Keratinocyte (primary cell): ENCODE results near the gene FHIT. TPM values are rescaled to one million over a fixed set of nuclear protein-coding genes. Genes with fewer than 3 reads are reported as not detected.

Experiments used
- DNase-seq: peaks from one replicate; pipeline ENCODE4 v3.0.0-alpha.2; 2011; ENCODE audit warnings: low read depth, missing footprints, low spot score
- FAIRE-seq: peaks from 2 replicates; lab custom pipeline; 2011; peaks lifted over from hg19 to GRCh38; lab: Jason Lieb, UNC
- H2AFZ ChIP-seq: 2 replicates; pipeline ENCODE4 v1.6.0; 2012; ENCODE audit warnings: low read length, control low read depth, inconsistent platforms; ENCODE audit not compliant: control insufficient read depth
- H3K27ac ChIP-seq: 2 replicates; pipeline ENCODE4 v1.5.1; 2011; ENCODE audit warnings: low read length; ENCODE audit not compliant: control insufficient read depth, insufficient read depth
- H3K27me3 ChIP-seq: 3 replicates; pipeline ENCODE4 v1.6.0; 2011; ENCODE audit warnings: low read length; ENCODE audit not compliant: control insufficient read depth, insufficient read depth; ENCODE audit errors: extremely low read depth
- H3K36me3 ChIP-seq, 2 experiments: 2 replicates in 1 of 2; 3 replicates in 1 of 2; pipeline ENCODE4 v1.5.1; 2011; ENCODE audit warnings: low read length in 2 of 2, mild to moderate bottlenecking in 1 of 2; ENCODE audit not compliant: control insufficient read depth in 2 of 2, insufficient read depth in 2 of 2; ENCODE audit errors: extremely low read depth in 1 of 2
- H3K4me1 ChIP-seq: 3 replicates; pipeline ENCODE4 v1.5.1; 2011; ENCODE audit warnings: low read length; ENCODE audit not compliant: control insufficient read depth, insufficient read depth; ENCODE audit errors: extremely low read depth
- H3K4me2 ChIP-seq: 3 replicates; pipeline ENCODE4 v1.6.0; 2011; ENCODE audit warnings: low read depth, low read length; ENCODE audit not compliant: control insufficient read depth, insufficient read depth; ENCODE audit errors: extremely low read depth
- H3K4me3 ChIP-seq, 3 experiments: fragments of 200-600 bp in 1 of 3; sonication (generic) in 1 of 3; 2 replicates in 2 of 3; 3 replicates in 1 of 3; pipeline ENCODE4 v1.5.1; 2011 to 2016; ENCODE audit warnings: low read length in 3 of 3, mild to moderate bottlenecking in 3 of 3, control low read depth in 2 of 3, inconsistent platforms in 1 of 3, low read depth in 1 of 3, mixed read lengths in 1 of 3, mixed run types in 1 of 3, moderate library complexity in 1 of 3; ENCODE audit not compliant: control insufficient read depth in 2 of 3, insufficient read depth in 2 of 3; ENCODE audit errors: extremely low read depth in 1 of 3
- H3K79me2 ChIP-seq: 2 replicates; pipeline ENCODE4 v1.6.0; 2012; ENCODE audit warnings: low read length; ENCODE audit not compliant: control insufficient read depth, insufficient read depth
- H3K9ac ChIP-seq: 3 replicates; pipeline ENCODE4 v1.6.0; 2011; ENCODE audit warnings: low read length; ENCODE audit not compliant: control insufficient read depth, insufficient read depth; ENCODE audit errors: extremely low read depth
- H3K9me1 ChIP-seq: 3 replicates; pipeline ENCODE4 v1.6.0; 2011; ENCODE audit warnings: low read length; ENCODE audit not compliant: control insufficient read depth, insufficient read depth; ENCODE audit errors: extremely low read depth
- H3K9me3 ChIP-seq: 2 replicates; pipeline ENCODE4 v1.5.1; 2012; ENCODE audit warnings: low read depth, low read length; ENCODE audit not compliant: control insufficient read depth
- H4K20me1 ChIP-seq: 3 replicates; pipeline ENCODE4 v1.6.0; 2011; ENCODE audit warnings: low read length; ENCODE audit not compliant: control insufficient read depth, insufficient read depth; ENCODE audit errors: extremely low read depth
- CTCF ChIP-seq, 3 experiments: IDR thresholded peaks in 1 of 3; conservative IDR thresholded peaks in 1 of 3; optimal IDR thresholded peaks in 1 of 3; 2 replicates in 2 of 3; 3 replicates in 1 of 3; pipeline versions ENCODE3 to v1.5.1; 2011; ENCODE audit warnings: low read length in 3 of 3, mild to moderate bottlenecking in 3 of 3, moderate library complexity in 2 of 3, control low read depth in 1 of 3, inconsistent platforms in 1 of 3; ENCODE audit not compliant: insufficient read depth in 2 of 3; ENCODE audit errors: extremely low read depth in 1 of 3
- EZH2 ChIP-seq: IDR thresholded peaks from one replicate; pipeline ENCODE4 v1.6.1; 2012; ENCODE audit warnings: inconsistent platforms, mild to moderate bottlenecking, low read length, moderate library complexity
- dilution Hi-C: fragments of 300-500 bp; cut with MboI; formaldehyde crosslinking; loops from one replicate; pipeline ENCODE4 v1.7.0; 2020; ENCODE audit warnings: low sequenced_read_pairs; ENCODE audit not compliant: extremely low pct_ligation_motif_present
- polyA plus RNA-seq, 5 experiments: library from polyadenylated mRNA; depleted of rRNA in 3 of 5; stranded (reverse) in 3 of 5; stranded (forward) in 1 of 5; unstranded in 1 of 5; fragments of >200 nt; gene quantifications; 1 replicate in 1 of 5; 2 replicates in 3 of 5; 3 replicates in 1 of 5; pipeline versions ENCODE4 v1.2.1 to v1.2.3, GENCODE V29; 2011 to 2012; ENCODE audit warnings: missing spikeins in 2 of 5, low read depth in 1 of 5, low replicate concordance in 1 of 5

Gene FHIT
- polyA plus RNA-seq, 1 donor (not counting 4 experiments of a cell fraction or from before 2014, with no cell fraction given) = 2.2 TPM

- Histone ChIP-seq H3K4me3 (no peak overlapping the region), H3K9me3 (no peaks in the 10 kb centered on the region), H3K36me3 (no peaks in the 10 kb centered on the region), H3K9me1 (no peaks in the 10 kb centered on the region), H3K4me1 (no peaks in the 10 kb centered on the region), H3K79me2 (no peaks in the 10 kb centered on the region), H4K20me1 (no peaks in the 10 kb centered on the region), H3K27ac (no peak overlapping the region), H3K4me2 (no peak overlapping the region), H2AFZ (no peak overlapping the region), H3K27me3 (no peaks in the 10 kb centered on the region), H3K9ac (no peak overlapping the region)
- FAIRE-seq = no peak
- dilution Hi-C loops = no loop called here
- DNase-seq = no peak
- TF ChIP-seq CTCF (optimal IDR thresholded peaks at IDR 0.05 in 1 of 3, IDR thresholded peaks at IDR 0.05 in 1 of 3, conservative IDR thresholded peaks at IDR 0.05 in 1 of 3; ENCODE audit: extremely low read depth in 1 of 3, insufficient read depth in 2 of 3, low read length in 3 of 3) (no peak), EZH2 (no peak)
Observed at GRCh38 chr3:60290122-60290492, 961.1 kb downstream of the FHIT start.

GRCh38 chr3:60289341-60290121 is 961.7 kb downstream of the FHIT start:
- Histone ChIP-seq H3K9ac (no peak overlapping the region), H2AFZ (no peak overlapping the region), H3K4me3 (no peak overlapping the region), H3K27me3 (no peaks in the 10 kb centered on the region), H3K9me3 (no peaks in the 10 kb centered on the region), H3K4me2 (no peak overlapping the region), H3K27ac (no peak overlapping the region), H3K4me1 (no peaks in the 10 kb centered on the region), H4K20me1 (no peaks in the 10 kb centered on the region), H3K9me1 (no peaks in the 10 kb centered on the region), H3K36me3 (no peaks in the 10 kb centered on the region), H3K79me2 (no peaks in the 10 kb centered on the region)
- DNase-seq (no peak), FAIRE-seq (no peak)
- dilution Hi-C loops = no loop called here
- no peak for TF ChIP-seq EZH2
- TF ChIP-seq CTCF (optimal IDR thresholded peaks at IDR 0.05 in 1 of 3, IDR thresholded peaks at IDR 0.05 in 1 of 3, conservative IDR thresholded peaks at IDR 0.05 in 1 of 3; ENCODE audit: extremely low read depth in 1 of 3, insufficient read depth in 2 of 3, low read length in 3 of 3) = no peak
